CD8-positive, alpha-beta memory T cell (primary cell): ENCODE results near the gene SCRT2. TPM values are rescaled to one million over a fixed set of nuclear protein-coding genes. Genes with fewer than 3 reads are reported as not detected.
A peak's percentile ranks its signal among the peaks of the same experiment; 100 is the strongest.

ENCODE experiments used
- CTCF ChIA-PET: fragments of 350-600 bp; sonication (Branson Sonifier 250); formaldehyde crosslinking; loops from one replicate; lab custom pipeline; 2021; ENCODE audit warnings: antibody characterized with exemption; lab: Charles Lee
- POLR2A ChIA-PET: fragments of 350-600 bp; sonication (Branson Sonifier 250); formaldehyde crosslinking; loops from one replicate; lab custom pipeline; 2021; ENCODE audit warnings: antibody characterized with exemption; lab: Charles Lee
- DNase-seq, 5 donors: peaks; one replicate each; pipeline versions ENCODE4 v3.0.0 to v3.0.0-alpha.2; 2020 to 2022; ENCODE audit warnings: mixed read lengths in 1 of 5
- H3K27ac ChIP-seq: one replicate; pipeline ENCODE4 v1.7.0; 2013; ENCODE audit warnings: low read depth, mild to moderate bottlenecking, low read length, moderate library complexity
- H3K27me3 ChIP-seq: 2 replicates; pipeline ENCODE4 v1.7.0; 2013; ENCODE audit warnings: low read length, mild to moderate bottlenecking; ENCODE audit not compliant: insufficient read depth, poor library complexity, severe bottlenecking
- H3K36me3 ChIP-seq: 2 replicates; pipeline ENCODE4 v1.7.0; 2013; ENCODE audit warnings: mild to moderate bottlenecking, low read length, moderate library complexity; ENCODE audit not compliant: insufficient read depth
- H3K4me1 ChIP-seq: 2 replicates; pipeline ENCODE4 v1.7.0; 2013; ENCODE audit warnings: mild to moderate bottlenecking, low read length, moderate library complexity; ENCODE audit not compliant: insufficient read depth
- H3K4me3 ChIP-seq: 2 replicates; pipeline ENCODE4 v1.7.0; 2013; ENCODE audit warnings: mild to moderate bottlenecking, low read length
- H3K9me3 ChIP-seq: 2 replicates; pipeline ENCODE4 v1.7.0; 2013; ENCODE audit warnings: mild to moderate bottlenecking, low read length
- H3K27ac Mint-ChIP-seq, 8 donors: one replicate each; pipeline ENCODE4 v1.8.0; 2020 to 2021; ENCODE audit warnings: mixed read lengths in 8 of 8, mild to moderate bottlenecking in 6 of 8, inconsistent platforms in 3 of 8, moderate library complexity in 3 of 8
- H3K27me3 Mint-ChIP-seq, 2 donors: one replicate each; pipeline ENCODE4 v1.8.0; 2020 to 2021; ENCODE audit warnings: mixed read lengths in 2 of 2, mild to moderate bottlenecking in 1 of 2, moderate library complexity in 1 of 2
- H3K36me3 Mint-ChIP-seq, 3 donors: one replicate each; pipeline ENCODE4 v1.8.0; 2020 to 2021; ENCODE audit warnings: mixed read lengths in 3 of 3, inconsistent platforms in 1 of 3, mild to moderate bottlenecking in 1 of 3
- H3K4me1 Mint-ChIP-seq, 3 donors: one replicate each; pipeline ENCODE4 v1.8.0; 2020 to 2021; ENCODE audit warnings: mixed read lengths in 3 of 3, inconsistent platforms in 1 of 3, mild to moderate bottlenecking in 1 of 3
- H3K4me3 Mint-ChIP-seq, 7 donors: one replicate each; pipeline ENCODE4 v1.8.0; 2020 to 2021; ENCODE audit warnings: mixed read lengths in 7 of 7, mild to moderate bottlenecking in 6 of 7, moderate library complexity in 4 of 7, inconsistent platforms in 2 of 7
- H3K9me3 Mint-ChIP-seq, 5 donors: one replicate each; pipeline ENCODE4 v1.8.0; 2020 to 2022; ENCODE audit warnings: mixed read lengths in 5 of 5, mild to moderate bottlenecking in 3 of 5, moderate library complexity in 2 of 5, inconsistent platforms in 1 of 5
- polyA plus RNA-seq: library from polyadenylated mRNA; unstranded; fragments of 300-500 nt; fragmentation: Illumina TruSeq; gene quantifications from one replicate; pipeline ENCODE4 v1.2.3, GENCODE V29; 2021
- total RNA-seq, 2 experiments: library from RNA; stranded (reverse); gene quantifications; one replicate each; pipeline ENCODE4 v1.2.3, GENCODE V29; 2021

SCRT2 gene
- total and polyA plus RNA-seq, 3 experiments from 2014 or later: not detected

DNA sequence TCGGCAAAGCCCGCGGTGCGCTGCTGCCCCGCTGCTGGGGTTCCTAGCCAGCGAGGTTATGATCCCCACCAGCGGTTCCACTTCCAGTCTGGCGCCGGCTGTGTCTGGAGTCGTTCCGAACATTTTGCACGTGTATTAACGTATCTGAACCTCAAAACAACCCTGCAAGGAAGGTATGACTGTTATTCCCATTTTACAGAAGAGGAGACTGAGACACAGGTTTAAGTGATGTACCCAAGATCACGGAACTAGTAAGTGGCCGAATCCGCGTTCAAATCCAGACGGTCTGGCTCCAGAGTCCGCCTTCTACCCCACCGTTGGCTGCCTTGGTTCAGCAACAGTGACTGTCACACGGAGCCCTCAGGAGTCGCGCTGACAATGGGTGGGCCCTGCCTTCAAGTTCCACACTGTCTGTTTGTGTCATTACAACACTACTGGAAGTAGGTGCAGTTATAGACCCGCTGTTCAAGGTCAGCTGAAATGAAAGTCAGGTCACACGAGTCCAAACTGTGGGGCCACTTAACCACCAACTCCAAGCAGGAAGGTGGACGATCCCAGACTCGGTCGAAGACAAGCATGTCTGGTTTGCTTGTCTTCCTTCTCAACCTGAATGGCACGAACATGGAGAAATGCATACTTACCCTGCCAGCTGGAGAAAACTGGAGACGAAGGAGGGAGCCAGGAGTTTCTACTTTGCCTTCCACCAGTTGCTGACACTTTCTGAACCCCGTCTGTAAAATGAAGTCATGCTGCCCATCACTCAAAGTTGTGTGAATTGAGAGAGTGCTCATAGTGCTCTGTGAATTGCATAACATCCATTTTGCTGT is 21.8 kb downstream of the SCRT2 start:
- POLR2A ChIA-PET: no interaction called here
- Mint-ChIP-seq H3K27ac (peak overlapping the region; percentile 41 to 94 (median 88)), H3K4me1 (peaks cover 32 to 48% (median 35%) of the 10 kb centered on the region in 3 donors), H3K36me3 (peaks cover 0 to 14% (median 5%) of the 10 kb centered on the region in 3 donors), H3K27me3 (peaks cover 9 to 12% of the 10 kb centered on the region in 2 donors), H3K9me3 (no peaks in the 10 kb centered on the region), H3K4me3 (peak overlapping the region; percentile 81 to 88 (median 85))
- Histone ChIP-seq H3K27me3 (no peaks in the 10 kb centered on the region), H3K4me1 (peaks cover 22% of the 10 kb centered on the region), H3K36me3 (no peaks in the 10 kb centered on the region), H3K27ac (peak overlapping the region; percentile 76), H3K9me3 (no peaks in the 10 kb centered on the region), H3K4me3 (peak overlapping the region; percentile 64)
- CTCF ChIA-PET: interaction anchor here (2.2 to 2.4 kb wide), 2 partner anchors 8 to 14 kb away, joined by 6 to 9 read pairs; no protein-coding TSS in a partner anchor
- no peak for DNase-seq

DNA sequence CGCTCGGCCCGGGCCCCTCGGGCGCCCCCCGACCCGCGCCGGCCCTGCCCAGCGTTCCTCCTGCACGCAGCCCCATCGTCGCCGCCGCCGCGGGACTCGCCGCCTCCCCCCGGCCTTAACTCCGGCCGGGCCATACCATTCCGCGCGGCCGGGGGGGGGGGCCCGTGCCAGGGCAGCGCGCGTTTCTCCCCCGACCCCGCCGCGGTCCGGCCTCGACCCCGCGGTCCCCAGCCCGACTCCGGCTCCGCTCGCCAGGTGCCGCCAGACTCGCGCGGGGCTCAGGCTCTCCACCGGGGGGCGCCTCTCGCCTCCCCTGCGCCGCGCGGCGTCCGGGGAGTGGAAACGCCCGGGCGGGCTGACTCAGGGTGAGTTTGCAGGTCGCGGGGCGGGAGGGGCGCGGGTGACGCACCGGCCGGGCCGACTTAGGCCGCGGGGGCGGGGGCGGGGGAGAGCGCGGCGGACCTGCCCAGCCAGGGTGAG is 22.5 kb downstream of the SCRT2 start, which contains the start of gene SRXN1:
Gene SRXN1, minus strand, starts transcription at position 91 of the 480 bp plus-strand sequence. Its CDS starts 15 bp downstream, at position 76.
- peak within 1 kb of the TSS; percentile 76 for H3K27ac ChIP-seq
- no peaks in the 10 kb centered on the region for H3K36me3 ChIP-seq
- H3K4me3 Mint-ChIP-seq: peak within 1 kb of the TSS; percentile 85 to 95 (median 89)
- peaks cover 22% of the 10 kb centered on the region for H3K4me1 ChIP-seq
- POLR2A ChIA-PET: no interaction called here
- peaks cover 32 to 48% (median 35%) of the 10 kb centered on the region in 3 donors for H3K4me1 Mint-ChIP-seq
- H3K9me3 Mint-ChIP-seq: no peaks in the 10 kb centered on the region
- peak; percentile 43 to 83 (median 70) for DNase-seq
- H3K9me3 ChIP-seq: no peaks in the 10 kb centered on the region
- H3K36me3 Mint-ChIP-seq: peaks cover under 1 to 20% (median 6%) of the 10 kb centered on the region in 3 donors
- H3K27ac Mint-ChIP-seq: peak within 1 kb of the TSS; percentile 41 to 97 (median 91)
- peaks cover 5% of the 10 kb centered on the region in 2 donors for H3K27me3 Mint-ChIP-seq
- CTCF ChIA-PET: interaction anchor here (2.2 kb wide), 1 partner anchor 14 kb away, joined by 6 read pairs; no protein-coding TSS in a partner anchor
- no peaks in the 10 kb centered on the region for H3K27me3 ChIP-seq
- H3K4me3 ChIP-seq: peak within 1 kb of the TSS; percentile 67

DNA sequence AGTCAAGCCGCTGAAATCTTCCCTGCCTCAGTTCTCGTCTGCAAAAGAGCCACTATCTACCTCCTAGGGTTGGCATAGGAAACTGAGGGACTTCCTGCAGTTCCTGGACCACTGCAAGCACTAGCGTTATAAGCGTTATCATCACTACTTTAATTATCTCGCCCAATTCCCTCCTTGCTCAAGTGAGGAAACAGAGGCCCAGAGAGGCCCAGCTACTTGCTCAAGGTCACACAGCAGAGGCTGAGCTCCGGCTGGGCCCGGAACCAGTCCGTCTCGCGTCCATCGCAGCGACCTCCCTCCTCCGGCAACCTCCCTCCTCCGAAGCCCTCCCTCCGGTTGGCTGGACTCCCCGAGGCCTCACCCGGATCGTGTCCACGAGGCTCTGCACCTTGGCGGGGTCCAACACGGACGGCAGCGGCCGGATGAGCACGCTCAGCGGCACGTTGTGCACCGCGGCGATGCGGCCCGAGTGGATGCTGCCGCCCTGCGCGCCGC is 22.9 kb downstream of the SCRT2 start:
- POLR2A ChIA-PET: no interaction called here
- DNase-seq: no peak

DNA sequence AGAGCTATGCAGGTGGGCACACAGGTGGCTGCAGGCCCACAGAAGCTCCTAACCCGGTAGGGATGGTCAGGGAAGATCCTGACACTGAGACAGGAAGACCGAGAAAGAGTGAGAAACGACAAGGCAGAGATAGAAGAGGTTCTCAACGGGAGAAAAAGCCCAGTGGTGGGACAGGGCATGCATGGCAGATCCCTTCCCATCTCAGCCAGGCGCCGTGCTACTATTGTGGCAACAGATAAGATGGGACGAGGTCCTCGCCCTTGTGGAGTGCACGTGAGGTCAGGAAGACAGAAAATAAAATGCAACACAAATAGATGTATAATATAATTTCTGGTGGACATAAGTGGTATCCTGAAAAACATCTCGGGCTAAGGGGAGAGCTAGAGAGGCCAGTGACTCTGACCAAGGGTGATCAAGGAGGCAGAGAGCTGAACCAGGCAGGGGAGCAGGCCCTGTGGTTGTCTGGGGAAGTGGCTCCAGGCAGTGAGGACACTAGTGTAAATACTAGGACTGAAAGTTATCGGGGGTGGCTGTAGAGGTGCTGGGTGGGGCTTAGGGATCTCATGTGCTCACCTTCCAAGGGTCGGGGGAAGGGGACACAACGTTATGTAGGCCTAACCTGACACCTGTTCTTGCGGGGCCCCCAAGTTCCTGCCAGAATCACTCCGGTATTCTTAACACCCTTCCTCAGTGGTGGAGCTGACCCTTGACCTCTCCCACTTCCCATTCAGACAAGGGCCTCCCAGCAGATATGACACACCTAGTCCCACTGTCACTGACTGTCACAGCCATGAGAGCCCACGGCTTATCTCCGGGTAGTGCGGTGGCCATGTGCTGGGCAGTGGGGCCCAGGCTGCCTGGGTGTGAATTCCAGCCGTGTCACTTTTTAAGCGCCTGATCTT is 23.6 kb downstream of the SCRT2 start:
- Histone ChIP-seq H3K4me3 (peak overlapping the region; percentile 67), H3K27me3 (no peaks in the 10 kb centered on the region), H3K4me1 (peaks cover 22% of the 10 kb centered on the region), H3K36me3 (no peaks in the 10 kb centered on the region), H3K9me3 (no peaks in the 10 kb centered on the region), H3K27ac (peak overlapping the region; percentile 71)
- H3K4me3 Mint-ChIP-seq: peak overlapping the region; percentile 84 to 95 (median 89)
- DNase-seq: no peak
- ChIA-PET CTCF (interaction anchor here (1.2 to 1.6 kb wide), 2 partner anchors 107 to 190 kb away, joined by 3 read pairs; partner anchors contain the start of gene TBC1D20), POLR2A (no interaction called here)
- H3K4me1 Mint-ChIP-seq: peaks cover 32 to 52% (median 35%) of the 10 kb centered on the region in 3 donors
- H3K36me3 Mint-ChIP-seq: peaks cover 5 to 31% (median 9%) of the 10 kb centered on the region in 3 donors
- no peaks in the 10 kb centered on the region for H3K9me3 Mint-ChIP-seq
- peak overlapping the region; percentile 39 to 97 (median 91) for H3K27ac Mint-ChIP-seq
- H3K27me3 Mint-ChIP-seq: peaks cover 0 to 2% of the 10 kb centered on the region in 2 donors

More for the DNA sequence above, 22.9 kb downstream of the SCRT2 start:
- Histone ChIP-seq H3K4me3 (peak overlapping the region; percentile 67), H3K36me3 (no peaks in the 10 kb centered on the region), H3K9me3 (no peaks in the 10 kb centered on the region), H3K4me1 (peaks cover 22% of the 10 kb centered on the region), H3K27me3 (no peaks in the 10 kb centered on the region), H3K27ac (peak overlapping the region; percentile 71)
- Mint-ChIP-seq H3K4me3 (peak overlapping the region; percentile 84 to 95 (median 89)), H3K4me1 (peaks cover 32 to 48% (median 35%) of the 10 kb centered on the region in 3 donors), H3K27me3 (peaks cover under 1 to 5% of the 10 kb centered on the region in 2 donors), H3K36me3 (peaks cover 5 to 25% (median 9%) of the 10 kb centered on the region in 3 donors), H3K9me3 (no peaks in the 10 kb centered on the region), H3K27ac (peak overlapping the region; percentile 39 to 97 (median 91))
- CTCF ChIA-PET: interaction anchor here (1.2 kb wide), 1 partner anchor 191 kb away, joined by 3 read pairs; the partner anchor contains the start of gene TBC1D20

DNA sequence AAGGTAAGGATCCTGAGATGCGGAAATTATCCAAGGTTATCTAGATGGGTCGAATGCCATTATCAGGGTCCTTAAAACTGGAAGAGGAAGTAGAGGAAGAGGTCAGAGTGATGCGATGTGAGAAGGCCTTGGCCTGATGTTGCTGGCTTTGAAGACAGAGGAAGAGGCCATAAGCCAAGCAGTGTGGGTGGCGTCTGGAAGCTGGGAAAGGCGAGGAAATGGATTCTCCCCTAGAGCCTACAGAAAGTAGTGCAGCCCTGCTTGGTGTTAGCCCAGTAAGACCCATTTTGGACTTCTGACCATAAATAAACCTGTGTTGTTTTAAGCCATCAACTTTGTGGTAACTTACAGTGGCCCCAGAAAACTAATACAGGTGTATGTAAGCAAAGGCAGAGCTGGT is 24.6 kb downstream of the SCRT2 start:
- DNase-seq: no peak
- H3K27ac Mint-ChIP-seq: peak overlapping the region in 7 of 8 donors; percentile 3 to 90 (median 48)
- H3K27ac ChIP-seq: no peak overlapping the region
- H3K9me3 Mint-ChIP-seq: no peaks in the 10 kb centered on the region
- peak overlapping the region; percentile 5 to 92 (median 86) for H3K4me3 Mint-ChIP-seq
- no peaks in the 10 kb centered on the region for H3K36me3 ChIP-seq
- POLR2A ChIA-PET: no interaction called here
- no peaks in the 10 kb centered on the region for H3K9me3 ChIP-seq
- peaks cover 5 to 36% (median 9%) of the 10 kb centered on the region in 3 donors for H3K36me3 Mint-ChIP-seq
- H3K27me3 ChIP-seq: no peaks in the 10 kb centered on the region
- H3K4me1 ChIP-seq: peaks cover 22% of the 10 kb centered on the region
- no peaks in the 10 kb centered on the region for H3K27me3 Mint-ChIP-seq
- H3K4me3 ChIP-seq: no peak overlapping the region
- H3K4me1 Mint-ChIP-seq: peaks cover 34 to 56% (median 35%) of the 10 kb centered on the region in 3 donors
- CTCF ChIA-PET: interaction anchor here (1.6 kb wide), 1 partner anchor 106 kb away, joined by 3 read pairs; no protein-coding TSS in a partner anchor

DNA sequence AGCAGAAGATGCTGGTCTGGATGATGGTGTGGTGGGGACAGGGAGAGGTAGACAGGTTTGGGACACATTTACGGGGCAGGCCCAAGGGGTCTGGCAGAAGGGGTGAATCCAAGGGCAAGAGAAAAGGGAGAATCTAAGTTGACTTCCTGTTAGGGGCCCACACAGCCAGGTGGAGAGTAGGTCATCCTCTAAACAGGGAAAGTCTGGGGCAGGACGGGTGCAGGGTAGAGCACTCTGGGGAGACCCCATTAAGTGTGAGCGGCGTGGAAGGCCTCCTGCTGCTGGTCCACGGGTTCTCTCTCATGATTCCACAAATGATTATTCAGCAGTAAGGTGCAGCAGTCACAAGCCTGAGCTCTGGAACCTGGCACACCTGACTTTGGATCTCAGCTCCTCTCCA is 25.3 kb downstream of the SCRT2 start:
- POLR2A ChIA-PET: no interaction called here
- Histone ChIP-seq H3K4me1 (peaks cover 28% of the 10 kb centered on the region), H3K36me3 (no peaks in the 10 kb centered on the region), H3K9me3 (no peaks in the 10 kb centered on the region), H3K4me3 (no peak overlapping the region), H3K27me3 (no peaks in the 10 kb centered on the region), H3K27ac (no peak overlapping the region)
- H3K27ac Mint-ChIP-seq: peak overlapping the region in 7 of 8 donors; percentile 7 to 90 (median 38)
- H3K36me3 Mint-ChIP-seq: peaks cover 5 to 36% (median 9%) of the 10 kb centered on the region in 3 donors
- H3K4me3 Mint-ChIP-seq: peak overlapping the region in 6 of 7 donors; percentile 1 to 92 (median 28)
- peaks cover 39 to 61% (median 41%) of the 10 kb centered on the region in 3 donors for H3K4me1 Mint-ChIP-seq
- DNase-seq: no peak
- CTCF ChIA-PET: interaction anchor here (1.1 to 1.6 kb wide), 2 partner anchors 106 to 296 kb away, joined by 3 read pairs; no protein-coding TSS in a partner anchor
- no peaks in the 10 kb centered on the region for H3K9me3 Mint-ChIP-seq
- no peaks in the 10 kb centered on the region for H3K27me3 Mint-ChIP-seq

DNA sequence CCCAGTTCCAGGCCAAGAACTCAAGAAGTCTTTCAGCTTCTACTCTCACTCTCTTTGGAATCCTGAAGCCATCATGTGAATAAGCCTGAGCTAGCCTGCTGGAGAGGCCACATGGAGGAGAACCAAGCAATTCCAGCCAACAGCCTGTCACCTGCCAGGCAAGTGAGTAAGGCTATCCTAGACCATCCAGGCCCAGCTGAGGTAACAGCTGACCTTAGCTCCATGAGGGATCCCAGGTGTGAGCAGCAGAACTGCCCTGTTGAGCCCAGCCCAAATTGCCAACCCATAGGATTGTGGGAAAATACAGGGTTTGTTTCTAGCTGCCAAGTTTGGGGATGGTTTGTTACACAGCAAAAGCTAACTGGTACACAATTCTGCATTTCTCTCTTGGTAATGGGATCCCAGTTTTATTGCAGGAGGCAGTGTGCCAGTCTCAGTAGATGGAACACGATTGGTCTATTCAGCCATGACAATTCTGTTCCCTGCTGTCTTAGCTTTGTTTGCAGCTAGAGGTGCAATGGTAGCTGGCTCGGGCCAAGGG is 28.1 kb downstream of the SCRT2 start:
- H3K27ac Mint-ChIP-seq: peak overlapping the region in 1 of 8 donors; percentile 63
- peaks cover 5 to 34% (median 9%) of the 10 kb centered on the region in 3 donors for H3K36me3 Mint-ChIP-seq
- CTCF ChIA-PET: interaction anchor here (0.9 kb wide), 1 partner anchor 19 kb away, joined by 3 read pairs; no protein-coding TSS in a partner anchor
- POLR2A ChIA-PET: no interaction called here
- H3K9me3 Mint-ChIP-seq: no peaks in the 10 kb centered on the region
- H3K27me3 Mint-ChIP-seq: peaks cover 12 to 16% of the 10 kb centered on the region in 2 donors
- DNase-seq: no peak
- H3K4me1 Mint-ChIP-seq: peaks cover 28 to 49% (median 40%) of the 10 kb centered on the region in 3 donors
- Histone ChIP-seq H3K4me1 (peaks cover 18% of the 10 kb centered on the region), H3K27ac (no peak overlapping the region), H3K4me3 (no peak overlapping the region), H3K27me3 (peaks cover 7% of the 10 kb centered on the region), H3K36me3 (no peaks in the 10 kb centered on the region), H3K9me3 (no peaks in the 10 kb centered on the region)
- H3K4me3 Mint-ChIP-seq: peak overlapping the region in 2 of 7 donors; percentile 2 to 20
